ENCODE results near the gene MRS2. TPM values are rescaled to one million over a fixed set of nuclear protein-coding genes. Genes with fewer than 3 reads are reported as not detected.

The MRS2 gene
- polyA plus RNA-seq, 1 of the 3 experiments (the other 2 are of a cell fraction), result 9.4 TPM

DNA sequence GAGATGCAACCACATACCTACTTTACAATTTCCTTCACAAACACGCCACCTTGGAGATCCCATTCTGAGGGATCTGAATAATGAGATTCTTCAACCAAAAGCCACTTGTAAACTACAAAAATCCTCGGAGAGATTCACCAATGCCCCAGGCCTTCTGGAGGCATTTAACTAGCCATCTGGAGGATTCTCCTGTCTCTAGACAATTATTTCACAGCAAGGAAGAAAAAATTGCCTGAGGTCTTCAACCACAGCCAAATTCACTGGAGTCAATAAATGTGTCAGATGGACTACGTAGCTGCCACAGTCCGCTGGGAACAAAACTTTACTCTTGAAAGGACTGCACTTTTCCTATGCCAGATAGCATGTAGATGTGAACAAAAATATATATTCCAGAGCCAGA, 25.9 kb upstream of the MRS2 start:
- ChIA-PET POLR2A (no interaction called here), CTCF (interaction anchor here (2.6 to 3.7 kb wide), 3 partner anchors 12 to 94 kb away, joined by 13 to 23 read pairs (median 15); no protein-coding TSS in a partner anchor)
- Histone ChIP-seq H3K4me1 (ENCODE audit: control insufficient read depth in 1 of 2, insufficient read depth in 2 of 2, low read depth in 1 of 2, low read length in 1 of 2) (peaks cover 0 to 2% of the 10 kb centered on the region in 2 experiments; a peak in 2 of 4 replicates), H3K9ac (no peak overlapping the region), H3K27ac (ENCODE audit: low read depth in 2 of 2, low read length in 1 of 2) (no peak overlapping the region), H4K20me1 (ENCODE audit: insufficient read depth) (no peaks in the 10 kb centered on the region), H3F3A (replicated peaks; ENCODE audit: insufficient read depth) (no peaks in the 10 kb centered on the region), H3K36me3 (replicated peaks in 1 of 2; ENCODE audit: control insufficient read depth in 1 of 2, insufficient read depth in 2 of 2, low read length in 1 of 2) (no peaks in the 10 kb centered on the region), H3K4me2 (no peak overlapping the region), H3K9me2 (no peaks in the 10 kb centered on the region), H2AFZ (ENCODE audit: low read depth) (no peak overlapping the region), H3K4me3 (ENCODE audit: low read depth in 2 of 2, low read length in 1 of 2) (no peak overlapping the region), H3K27me3 (ENCODE audit: insufficient read depth) (no peaks in the 10 kb centered on the region), H3K9me3 (no peaks in the 10 kb centered on the region), H3K79me2 (ENCODE audit: insufficient read depth) (no peaks in the 10 kb centered on the region)
- DNase-seq, result peak; percentile 36
- TF ChIP-seq MAX (IDR thresholded peaks at IDR 0.05; ENCODE audit: low read depth) (no peak), YY1 (IDR thresholded peaks at IDR 0.05; ENCODE audit: low read depth) (no peak), GATA2 (CRISPR knock-in tag; IDR thresholded peaks at IDR 0.05) (no peak), SMC3 (IDR thresholded peaks at IDR 0.05; ENCODE audit: low read depth, low read length) (no peak), NFIC (IDR thresholded peaks at IDR 0.05; ENCODE audit: borderline replicate concordance) (no peak), GABPA (IDR thresholded peaks at IDR 0.05; ENCODE audit: low read depth) (no peak), TCF12 (IDR thresholded peaks at IDR 0.05) (no peak), EZH2phosphoT487 (IDR thresholded peaks at IDR 0.05; ENCODE audit: borderline replicate concordance, low read depth) (no peak)
- TF ChIP-seq, protein P1, sequence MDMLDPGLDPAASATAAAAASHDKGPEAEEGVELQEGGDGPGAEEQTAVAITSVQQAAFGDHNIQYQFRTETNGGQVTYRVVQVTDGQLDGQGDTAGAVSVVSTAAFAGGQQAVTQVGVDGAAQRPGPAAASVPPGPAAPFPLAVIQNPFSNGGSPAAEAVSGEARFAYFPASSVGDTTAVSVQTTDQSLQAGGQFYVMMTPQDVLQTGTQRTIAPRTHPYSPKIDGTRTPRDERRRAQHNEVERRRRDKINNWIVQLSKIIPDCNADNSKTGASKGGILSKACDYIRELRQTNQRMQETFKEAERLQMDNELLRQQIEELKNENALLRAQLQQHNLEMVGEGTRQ (IDR thresholded peaks at IDR 0.05; ENCODE audit: borderline replicate concordance, low read depth, low read length), result no peak
- WGBS (ENCODE audit: low lambda C conversion rate), result 39% methylated on average over 4 of the region's 4 CpGs

DNA sequence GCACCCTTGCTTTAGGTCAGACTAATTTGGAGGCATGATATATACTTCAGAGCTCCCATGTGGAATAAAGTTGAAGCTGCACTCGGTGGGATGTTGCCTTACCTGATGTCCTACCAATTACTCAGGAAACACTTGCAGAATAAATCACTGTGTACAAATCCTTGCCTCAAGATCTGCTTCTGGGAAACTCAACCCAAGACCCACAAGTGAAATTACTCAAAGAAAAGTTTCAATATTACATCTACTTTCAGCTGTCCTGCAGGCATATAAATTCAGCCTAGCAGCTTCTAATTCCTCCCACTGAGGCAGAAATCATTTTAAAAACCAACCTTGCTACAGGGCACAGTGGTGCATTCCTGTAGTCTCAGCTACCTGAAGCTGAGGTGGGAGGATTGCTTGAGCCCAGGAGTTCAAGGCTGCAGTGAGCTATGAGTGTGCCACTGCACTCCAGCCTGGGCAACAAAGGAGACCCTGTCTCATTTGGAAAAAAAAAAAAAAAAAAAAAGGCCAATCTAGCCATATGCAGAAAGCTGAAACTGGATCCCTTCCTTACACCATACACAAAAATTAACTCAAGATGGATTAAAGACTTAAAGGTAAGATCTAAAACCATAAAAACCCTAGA, 24.2 kb upstream of the MRS2 start:
- ChIA-PET POLR2A (no interaction called here), CTCF (no interaction called here)
- no peaks in the 10 kb centered on the region for H3K9me3 ChIP-seq
- no peak for DNase-seq
- H2AFZ ChIP-seq (ENCODE audit: low read depth), result no peak overlapping the region
- H3K4me3 ChIP-seq (ENCODE audit: low read depth in 2 of 2, low read length in 1 of 2), result no peak overlapping the region
- no peaks in the 10 kb centered on the region for H3F3A ChIP-seq (replicated peaks; ENCODE audit: insufficient read depth)
- H3K79me2 ChIP-seq (ENCODE audit: insufficient read depth), result no peaks in the 10 kb centered on the region
- H3K9me2 ChIP-seq, result no peaks in the 10 kb centered on the region
- H3K9ac ChIP-seq, result no peak overlapping the region
- TF ChIP-seq YY1 (IDR thresholded peaks at IDR 0.05; ENCODE audit: low read depth), result no peak
- no peak for TF ChIP-seq RAD21 (IDR thresholded peaks at IDR 0.05; ENCODE audit: low read length)
- no peak for TF ChIP-seq TAF1 (IDR thresholded peaks at IDR 0.05; ENCODE audit: borderline replicate concordance, low read depth, low read length)
- TF ChIP-seq NRF1 (IDR thresholded peaks at IDR 0.05; ENCODE audit: low read depth, low read length), result no peak
- TF ChIP-seq FOXJ3 (CRISPR knock-in tag; IDR thresholded peaks at IDR 0.05), result no peak
- no peak for TF ChIP-seq ELF1 (IDR thresholded peaks at IDR 0.05)
- no peak for TF ChIP-seq SIN3A (IDR thresholded peaks at IDR 0.05; ENCODE audit: borderline replicate concordance, low read depth, low read length)
- no peak for TF ChIP-seq CHD2 (IDR thresholded peaks at IDR 0.05; ENCODE audit: low read length, partially characterized antibody)
- no peak for TF ChIP-seq GATA2 (CRISPR knock-in tag; IDR thresholded peaks at IDR 0.05)
- TF ChIP-seq EZH2phosphoT487 (IDR thresholded peaks at IDR 0.05; ENCODE audit: borderline replicate concordance, low read depth), result no peak
- no peak for TF ChIP-seq REST (IDR thresholded peaks at IDR 0.05; ENCODE audit: low read depth, low read length)
- no peak for TF ChIP-seq JUND (IDR thresholded peaks at IDR 0.05)
- no peak for TF ChIP-seq RFX5 (IDR thresholded peaks at IDR 0.05; ENCODE audit: low read length)
- no peak for TF ChIP-seq SMC3 (IDR thresholded peaks at IDR 0.05; ENCODE audit: low read depth, low read length)
- no peak for TF ChIP-seq NFIC (IDR thresholded peaks at IDR 0.05; ENCODE audit: borderline replicate concordance)
- no peak for TF ChIP-seq GABPA (IDR thresholded peaks at IDR 0.05; ENCODE audit: low read depth)
- no peak for TF ChIP-seq TCF12 (IDR thresholded peaks at IDR 0.05)
- no peak for TF ChIP-seq PBX3 (IDR thresholded peaks at IDR 0.05)
- no peak for TF ChIP-seq FOXM1 (IDR thresholded peaks at IDR 0.05; ENCODE audit: low read depth)
- WGBS (ENCODE audit: low lambda C conversion rate), result 19% methylated on average over 1 of the region's 1 CpG
- H3K4me2 ChIP-seq, result no peak overlapping the region
- no peaks in the 10 kb centered on the region for H4K20me1 ChIP-seq (ENCODE audit: insufficient read depth)
- peaks cover 0 to 2% of the 10 kb centered on the region in 2 experiments; a peak in 2 of 4 replicates for H3K4me1 ChIP-seq (ENCODE audit: control insufficient read depth in 1 of 2, insufficient read depth in 2 of 2, low read depth in 1 of 2, low read length in 1 of 2)
- H3K36me3 ChIP-seq (replicated peaks in 1 of 2; ENCODE audit: control insufficient read depth in 1 of 2, insufficient read depth in 2 of 2, low read length in 1 of 2), result no peaks in the 10 kb centered on the region
- H3K27ac ChIP-seq (ENCODE audit: low read depth in 2 of 2, low read length in 1 of 2), result no peak overlapping the region
- H3K27me3 ChIP-seq (ENCODE audit: insufficient read depth), result no peaks in the 10 kb centered on the region

All from SK-N-SH (cell line).